Tibial nerve (tissue), 4 donors: ENCODE data around the gene MATK. TPM values are rescaled to one million over a fixed set of nuclear protein-coding genes. Genes with fewer than 3 reads are reported as not detected.

Experiments
- DNase-seq, 2 donors: peaks; one replicate each; pipeline ENCODE4 v3.0.0-alpha.2; 2019; ENCODE audit warnings: low spot score in 2 of 2
- H3K27ac ChIP-seq, 4 donors: fragments of 200-600 bp; sonication (generic) in 3 of 4; one replicate each; pipeline ENCODE4 v1.5.1; 2017 to 2019; ENCODE audit warnings: mild to moderate bottlenecking in 1 of 4
- H3K27me3 ChIP-seq, 2 donors: fragments of 200-600 bp; sonication (generic) in 1 of 2; one replicate each; pipeline versions ENCODE4 v1.5.1 to v1.6.0; 2017 to 2019
- H3K36me3 ChIP-seq, 3 donors: fragments of 200-600 bp; sonication (generic); one replicate each; pipeline ENCODE4 v1.5.1; 2018 to 2019
- H3K4me1 ChIP-seq, 4 donors: fragments of 200-600 bp; sonication (generic) in 3 of 4; one replicate each; pipeline ENCODE4 v1.5.1; 2017 to 2019
- H3K4me3 ChIP-seq, 4 donors: fragments of 200-600 bp; sonication (generic) in 3 of 4; one replicate each; pipeline ENCODE4 v1.5.1; 2017 to 2019; ENCODE audit warnings: mild to moderate bottlenecking in 1 of 4, moderate library complexity in 1 of 4
- H3K9me3 ChIP-seq, 4 donors: fragments of 200-600 bp; sonication (generic) in 3 of 4; one replicate each; pipeline ENCODE4 v1.5.1; 2017 to 2019
- EP300 ChIP-seq, 2 donors: sonication (generic); formaldehyde crosslinking; IDR thresholded peaks; one replicate each; pipeline ENCODE4 v1.6.1; 2017; ENCODE audit warnings: antibody characterized with exemption in 2 of 2, mild to moderate bottlenecking in 1 of 2
- POLR2A ChIP-seq, 2 donors: fragments of 450-650 bp; IDR thresholded peaks; one replicate each; pipeline ENCODE4 v1.6.1; 2017; ENCODE audit warnings: antibody characterized with exemption in 2 of 2, mild to moderate bottlenecking in 2 of 2, moderate library complexity in 2 of 2
- WGBS, 2 donors: methylation state at CpG; one replicate each; pipeline ENCODE4 v1.1.5; 2018; 5-methylcytosine and 5-hydroxymethylcytosine counted together
- total RNA-seq, 4 donors: library from RNA; depleted of rRNA; stranded (reverse); fragments of >200 nt; gene quantifications; one replicate each; pipeline ENCODE4 v1.1.0, GENCODE V29; 2016
- TF ChIP-seq, protein P1 (sequence below), 5 experiments: fragments of 200-600 bp in 3 of 5; fragments of 450-650 bp in 2 of 5; sonication (generic) in 3 of 5; IDR thresholded peaks; one replicate each; pipeline ENCODE4 v1.5.1; 2016 to 2019; ENCODE audit warnings: antibody characterized with exemption in 5 of 5, mild to moderate bottlenecking in 3 of 5, moderate library complexity in 2 of 5

MATK gene
- total RNA-seq, 4 donors from 2014 or later: 0.78 to 2.9 (median 2.1) TPM

DNA sequence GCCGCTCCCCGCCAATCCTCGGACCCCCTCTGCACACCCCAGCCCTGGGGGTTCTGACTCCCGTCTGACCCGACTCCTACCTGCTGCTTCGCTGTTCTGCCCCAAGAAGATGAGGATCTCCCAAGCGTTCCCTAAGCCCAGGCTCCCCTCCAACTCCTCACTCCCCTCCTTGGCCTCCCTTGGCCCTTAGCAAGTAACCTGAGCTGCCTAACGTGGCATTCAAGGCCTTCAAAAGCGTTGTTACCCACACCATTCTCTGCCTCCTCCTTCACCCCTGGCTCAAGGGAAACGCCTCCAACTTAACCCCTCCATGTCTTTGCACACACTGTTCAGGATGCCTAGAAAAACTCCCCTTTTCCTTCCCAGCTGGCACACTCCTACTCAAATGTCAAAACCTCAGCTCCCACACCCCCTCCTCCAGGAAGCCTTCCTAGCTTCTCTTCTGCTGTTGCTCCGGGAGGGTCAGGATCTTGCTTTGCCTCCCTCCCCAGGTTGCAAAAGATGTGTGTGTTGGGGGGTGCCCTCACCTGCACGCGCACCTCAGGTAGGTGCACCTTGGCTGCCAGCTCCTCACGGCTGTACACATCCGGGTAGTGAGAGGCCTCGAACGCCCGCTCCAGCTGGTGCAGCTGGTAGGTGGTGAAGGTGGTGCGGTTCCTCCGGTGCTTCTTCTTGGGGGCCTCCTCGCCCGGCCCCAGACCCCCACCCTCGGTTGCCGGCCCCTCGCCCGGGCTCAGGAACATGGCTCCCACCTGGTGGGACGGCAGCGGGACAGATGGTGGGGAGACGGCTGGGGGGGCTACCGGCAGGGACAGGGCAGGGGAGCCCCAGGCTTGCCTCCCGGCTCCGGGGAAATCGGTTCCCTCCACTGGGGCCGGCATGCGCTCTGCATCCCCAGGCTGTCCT is 14.9 kb downstream of the MATK start:
- no peaks in the 10 kb centered on the region for H3K9me3 ChIP-seq
- no peaks in the 10 kb centered on the region for H3K4me1 ChIP-seq
- DNase-seq: no peak
- H3K36me3 ChIP-seq: peaks cover 0 to 43% (median 7%) of the 10 kb centered on the region in 3 donors
- H3K27ac ChIP-seq: no peak overlapping the region
- TF ChIP-seq POLR2A (IDR thresholded peaks at IDR 0.05) (no peak), EP300 (IDR thresholded peaks at IDR 0.05) (no peak)
- TF ChIP-seq, protein P1, sequence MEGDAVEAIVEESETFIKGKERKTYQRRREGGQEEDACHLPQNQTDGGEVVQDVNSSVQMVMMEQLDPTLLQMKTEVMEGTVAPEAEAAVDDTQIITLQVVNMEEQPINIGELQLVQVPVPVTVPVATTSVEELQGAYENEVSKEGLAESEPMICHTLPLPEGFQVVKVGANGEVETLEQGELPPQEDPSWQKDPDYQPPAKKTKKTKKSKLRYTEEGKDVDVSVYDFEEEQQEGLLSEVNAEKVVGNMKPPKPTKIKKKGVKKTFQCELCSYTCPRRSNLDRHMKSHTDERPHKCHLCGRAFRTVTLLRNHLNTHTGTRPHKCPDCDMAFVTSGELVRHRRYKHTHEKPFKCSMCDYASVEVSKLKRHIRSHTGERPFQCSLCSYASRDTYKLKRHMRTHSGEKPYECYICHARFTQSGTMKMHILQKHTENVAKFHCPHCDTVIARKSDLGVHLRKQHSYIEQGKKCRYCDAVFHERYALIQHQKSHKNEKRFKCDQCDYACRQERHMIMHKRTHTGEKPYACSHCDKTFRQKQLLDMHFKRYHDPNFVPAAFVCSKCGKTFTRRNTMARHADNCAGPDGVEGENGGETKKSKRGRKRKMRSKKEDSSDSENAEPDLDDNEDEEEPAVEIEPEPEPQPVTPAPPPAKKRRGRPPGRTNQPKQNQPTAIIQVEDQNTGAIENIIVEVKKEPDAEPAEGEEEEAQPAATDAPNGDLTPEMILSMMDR (IDR thresholded peaks at IDR 0.05): no peak
- no peaks in the 10 kb centered on the region for H3K27me3 ChIP-seq
- WGBS, 2 donors: 72 to 77% methylated on average over 24 to 35 of the region's 35 CpGs
- H3K4me3 ChIP-seq: no peak overlapping the region

DNA sequence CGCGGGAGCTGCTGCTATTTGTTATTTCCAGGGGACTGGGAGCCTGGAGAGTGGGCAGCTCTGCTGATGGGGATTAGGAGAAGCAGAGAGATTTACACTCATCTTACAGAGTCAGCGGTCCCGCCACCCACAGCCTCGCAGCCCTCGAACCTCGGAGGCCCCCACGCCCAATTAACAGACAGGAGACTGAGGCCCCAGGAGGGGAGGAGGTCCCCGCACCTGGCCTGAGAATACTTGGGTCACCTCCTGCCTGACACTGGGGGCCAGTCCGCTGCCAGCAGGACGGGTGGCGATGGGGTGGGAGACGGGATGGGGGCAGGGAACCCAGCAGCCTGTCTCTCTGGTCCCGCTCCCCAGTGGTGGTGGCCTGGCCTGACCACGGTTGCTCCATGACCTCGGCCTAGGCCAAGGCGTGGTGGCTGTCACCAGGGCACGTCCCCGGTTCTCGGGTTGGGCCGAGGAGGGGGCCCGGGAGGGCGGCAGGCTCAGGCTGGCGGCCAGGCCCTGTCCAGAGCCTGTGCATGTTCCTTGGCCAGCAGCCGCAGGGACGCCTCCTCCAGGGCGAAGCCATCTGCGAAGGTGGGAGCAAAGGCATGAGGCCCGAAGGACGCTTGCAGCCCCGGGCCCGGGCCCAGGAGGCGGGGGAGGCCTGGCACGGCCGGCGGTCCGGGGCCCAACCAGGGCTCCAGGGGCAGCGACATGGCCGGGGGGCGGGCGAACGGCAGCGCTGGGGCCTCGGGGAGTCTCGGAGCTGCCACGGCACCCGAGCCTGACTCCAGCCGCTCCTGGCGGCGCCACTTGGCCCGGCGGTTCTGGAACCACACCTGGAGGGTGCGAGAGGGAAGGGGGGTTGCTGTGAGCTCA is 15.8 kb downstream of the MATK start:
- Histone ChIP-seq H3K9me3 (no peaks in the 10 kb centered on the region), H3K27me3 (no peaks in the 10 kb centered on the region), H3K27ac (no peak overlapping the region), H3K36me3 (peaks cover 0 to 51% (median 11%) of the 10 kb centered on the region in 3 donors), H3K4me3 (no peak overlapping the region), H3K4me1 (no peaks in the 10 kb centered on the region)
- 73 to 75% methylated on average over 30 to 49 of the region's 53 CpGs for WGBS, 2 donors
- no peak for DNase-seq
- TF ChIP-seq, protein P1 (IDR thresholded peaks at IDR 0.05): no peak
- TF ChIP-seq EP300 (IDR thresholded peaks at IDR 0.05) (no peak), POLR2A (IDR thresholded peaks at IDR 0.05) (no peak)

DNA sequence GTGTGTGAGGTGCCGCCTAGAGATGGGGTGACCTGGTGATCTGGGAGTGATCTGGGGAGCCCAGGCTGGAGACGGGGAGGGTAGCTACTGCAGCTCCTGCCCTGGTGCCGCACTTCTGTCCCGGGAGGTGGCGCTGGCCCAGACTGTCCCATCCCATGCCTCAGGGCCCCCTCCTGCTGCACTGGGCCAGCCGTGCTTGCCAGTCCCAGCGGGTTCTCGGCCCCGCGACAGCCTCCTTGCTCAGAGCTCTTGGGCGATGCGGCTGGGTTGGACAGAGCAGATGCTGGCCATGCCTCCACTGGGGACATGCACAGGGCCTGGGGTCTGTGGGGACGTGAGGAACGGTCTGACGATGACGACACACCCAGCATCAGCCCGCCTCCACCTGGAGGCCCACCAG is 16.7 kb downstream of the MATK start:
- TF ChIP-seq POLR2A (IDR thresholded peaks at IDR 0.05): no peak
- no peak for TF ChIP-seq EP300 (IDR thresholded peaks at IDR 0.05)
- TF ChIP-seq, protein P1 (IDR thresholded peaks at IDR 0.05): no peak
- H3K27me3 ChIP-seq: no peaks in the 10 kb centered on the region
- no peak overlapping the region for H3K27ac ChIP-seq
- no peak for DNase-seq
- H3K4me3 ChIP-seq: no peak overlapping the region
- H3K4me1 ChIP-seq: no peaks in the 10 kb centered on the region
- H3K9me3 ChIP-seq: no peaks in the 10 kb centered on the region
- H3K36me3 ChIP-seq: peaks cover 0 to 56% (median 14%) of the 10 kb centered on the region in 3 donors
- 84 to 87% methylated on average over 5 to 13 of the region's 17 CpGs for WGBS, 2 donors

DNA sequence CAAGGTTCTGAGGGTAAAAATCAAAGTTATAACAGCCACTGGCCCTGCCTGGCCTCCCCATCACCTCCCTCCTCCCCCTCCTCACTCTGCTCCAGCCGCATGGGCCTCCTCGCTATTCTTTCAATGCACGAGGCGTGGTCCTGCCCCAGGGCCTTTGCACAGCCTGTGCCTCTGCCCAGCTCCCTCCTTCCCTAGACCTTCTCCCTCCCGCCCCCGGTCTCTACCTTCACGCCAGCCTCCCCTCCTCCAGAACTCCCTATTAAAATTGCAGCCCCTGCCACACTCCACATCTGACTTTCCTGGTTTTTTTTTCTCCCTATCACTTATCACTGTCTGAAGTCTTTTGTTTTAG is 17.5 kb downstream of the MATK start:
- no peaks in the 10 kb centered on the region for H3K27me3 ChIP-seq

More for the DNA sequence above, 17.5 kb downstream of the MATK start:
- H3K4me3 ChIP-seq: no peak overlapping the region
- DNase-seq: no peak
- WGBS, 2 donors: 83 to 89% methylated on average over 7 of the region's 7 CpGs
- peaks cover 0 to 56% (median 14%) of the 10 kb centered on the region in 3 donors for H3K36me3 ChIP-seq
- TF ChIP-seq EP300 (IDR thresholded peaks at IDR 0.05) (no peak), POLR2A (IDR thresholded peaks at IDR 0.05) (no peak)
- TF ChIP-seq, protein P1 (IDR thresholded peaks at IDR 0.05): no peak
- H3K9me3 ChIP-seq: no peaks in the 10 kb centered on the region
- no peaks in the 10 kb centered on the region for H3K4me1 ChIP-seq
- H3K27ac ChIP-seq: no peak overlapping the region
